Inflammatory macrophage treated with lipopolysaccharide for 1 hour (primary cell): Measurements from ENCODE around the gene TJAP1.
"Not testable (repeated sequence)": the region's sequence is repeated elsewhere in the genome, so short reads cannot be mapped to it uniquely, and the experiment has no call there.

Experiments
- DNase-seq, 2 donors: peaks; one replicate each; pipeline ENCODE4 v3.0.0-alpha.2; 2020 to 2022

The TJAP1 gene

DNA sequence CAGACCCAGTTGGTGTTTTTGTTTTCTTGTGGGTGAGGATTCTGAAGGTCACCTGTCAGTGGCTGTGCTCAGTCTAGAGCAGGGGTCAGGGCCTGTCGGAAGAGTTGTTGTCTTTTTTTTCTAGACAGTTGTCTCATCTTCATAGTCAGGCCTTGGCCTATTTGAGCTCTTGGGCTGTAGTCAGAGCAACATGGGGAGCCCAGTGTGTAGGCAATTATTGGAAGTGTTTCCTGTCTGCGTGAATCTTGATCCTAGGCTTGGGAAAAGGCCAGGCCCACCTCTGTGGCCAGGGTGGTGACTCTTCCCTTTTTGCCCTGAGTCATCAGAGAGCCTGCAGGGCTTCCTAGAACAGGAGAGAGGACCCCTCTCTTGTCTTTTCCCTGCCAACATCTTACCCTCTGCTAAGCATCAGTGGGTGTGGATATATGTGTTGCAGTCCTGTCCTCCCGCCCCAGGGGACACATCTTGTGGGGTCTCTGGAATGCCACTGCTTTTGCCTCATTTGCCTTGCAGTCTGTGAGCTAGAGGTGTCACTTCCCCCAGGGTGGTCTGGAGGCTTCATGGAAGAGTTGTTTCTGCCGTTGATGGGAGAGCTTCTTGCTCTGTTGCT is 11.4 kb downstream of the TJAP1 start:
- no peak for DNase-seq

DNA sequence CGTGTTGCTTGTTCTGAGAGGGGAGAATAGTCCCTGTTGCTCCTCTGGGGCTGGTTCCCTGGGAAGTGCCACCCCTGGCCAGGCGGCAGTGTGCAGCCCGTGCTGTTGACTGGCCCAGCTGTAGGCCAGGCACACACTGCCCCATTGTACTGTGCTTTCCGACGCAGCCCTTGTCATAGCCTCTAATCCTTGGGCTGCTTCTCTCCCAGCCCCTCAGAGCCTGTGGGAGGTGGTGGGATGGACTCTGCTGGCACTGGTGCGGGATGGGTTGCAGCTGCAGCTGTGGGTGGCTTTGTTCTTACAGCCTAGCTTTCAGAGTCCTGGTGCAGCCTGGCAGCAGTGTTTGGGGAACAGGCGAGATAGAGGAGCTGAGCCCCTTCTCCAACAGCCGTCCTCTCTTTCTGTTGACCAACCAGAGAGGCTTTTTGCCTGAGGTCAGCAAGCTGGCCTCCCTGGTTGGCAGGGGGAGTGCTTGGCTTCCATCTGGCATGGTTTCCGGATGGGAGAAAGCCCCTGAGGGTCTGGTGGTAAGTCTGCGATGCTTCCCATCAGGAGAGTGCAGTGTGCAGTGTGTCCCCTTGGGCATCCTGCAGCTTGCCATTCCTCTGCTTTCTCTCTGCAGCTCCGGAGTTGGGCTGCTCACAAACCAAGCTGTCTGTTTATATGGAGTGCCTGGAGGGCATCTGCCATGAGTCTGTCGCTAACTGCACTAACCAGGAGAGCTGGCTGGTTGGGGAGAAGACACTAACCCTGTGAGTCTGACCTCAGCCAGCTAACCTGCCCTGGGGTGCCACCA is 12.1 kb downstream of the TJAP1 start:
- no peak for DNase-seq

DNA sequence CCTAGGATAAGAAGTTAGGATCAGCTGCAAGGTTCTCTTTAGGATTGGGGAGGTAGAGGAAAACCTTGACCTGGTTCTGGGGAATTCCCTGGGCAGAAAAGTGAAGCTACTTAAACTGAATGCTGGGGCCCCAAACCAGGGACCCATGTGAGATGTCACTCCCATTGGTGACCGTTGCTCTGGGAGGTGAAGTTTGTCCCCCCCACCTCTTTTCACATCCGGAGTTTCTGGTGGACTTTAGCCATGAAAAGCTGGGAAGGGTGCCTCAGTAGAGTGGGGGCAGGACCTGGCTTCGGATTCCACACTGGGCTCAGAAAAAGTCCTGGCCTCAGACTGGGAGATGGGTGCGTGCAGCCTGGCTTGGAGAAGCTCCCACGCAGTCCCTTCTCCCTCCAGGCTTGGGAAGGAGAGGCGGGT is 13.2 kb downstream of the TJAP1 start:
- DNase-seq: no peak

DNA sequence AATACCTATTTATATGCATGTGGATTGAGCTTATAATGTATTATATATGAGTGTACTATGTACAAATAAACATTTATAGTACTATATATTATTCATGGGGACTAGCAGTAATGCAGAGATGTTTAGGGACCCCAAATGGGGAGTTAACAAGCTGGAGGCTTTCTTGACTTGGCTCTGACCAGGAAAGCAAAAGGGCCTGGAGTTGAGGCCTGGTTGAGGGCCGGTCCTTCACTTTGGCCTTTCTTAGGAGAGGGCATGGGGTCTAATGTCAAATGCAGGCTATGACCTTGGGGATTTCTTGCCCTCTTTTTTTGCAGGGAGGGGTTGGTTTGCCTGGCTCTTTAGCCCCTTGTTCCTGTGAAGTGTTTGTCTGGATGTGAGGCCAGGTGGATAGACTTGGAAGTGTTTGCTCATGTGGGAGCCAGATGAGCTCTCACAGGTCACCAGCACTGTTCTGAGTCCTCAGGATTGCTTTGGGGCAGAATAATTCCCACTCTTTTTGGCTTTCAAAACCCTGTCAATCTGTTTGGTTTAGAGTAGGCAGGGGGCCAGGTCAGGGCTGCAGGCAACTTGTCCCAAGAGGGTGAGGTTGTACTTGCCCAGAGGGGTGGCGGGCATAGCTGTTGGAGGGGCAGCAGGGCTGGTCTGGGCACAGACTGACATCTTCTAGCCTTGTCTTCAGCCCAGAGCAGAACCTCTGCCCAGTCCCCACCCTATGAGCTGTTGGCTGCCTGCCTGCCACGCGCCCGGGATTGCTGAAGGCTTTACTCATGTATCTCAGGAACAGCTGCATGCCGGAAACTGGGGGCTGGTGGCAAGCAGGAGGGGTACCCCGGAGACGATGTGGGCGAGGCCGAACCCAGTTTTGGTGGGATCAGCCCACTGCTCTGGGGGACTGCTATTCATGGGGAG is 14.6 kb downstream of the TJAP1 start:
- DNase-seq: no peak

DNA sequence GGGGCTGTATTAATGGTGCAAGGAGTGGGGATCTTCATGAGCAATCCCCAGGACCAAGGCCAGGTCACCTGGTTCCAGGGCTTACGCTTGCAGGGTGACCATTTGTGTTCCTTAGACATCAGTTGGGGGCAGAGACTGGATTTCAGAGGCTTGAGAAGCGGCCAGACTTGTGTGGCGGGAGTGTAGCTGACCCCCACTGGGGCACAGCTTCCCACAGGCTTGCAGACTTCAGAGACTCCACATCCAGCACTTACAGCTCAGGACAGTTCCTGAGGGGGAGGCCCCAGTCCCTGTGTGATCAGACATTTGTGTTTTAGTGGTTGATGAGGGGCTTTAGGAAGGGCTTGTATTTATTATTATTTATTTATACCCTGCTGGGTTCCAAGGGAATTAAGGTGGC is 15.3 kb downstream of the TJAP1 start:
- no peak for DNase-seq

DNA sequence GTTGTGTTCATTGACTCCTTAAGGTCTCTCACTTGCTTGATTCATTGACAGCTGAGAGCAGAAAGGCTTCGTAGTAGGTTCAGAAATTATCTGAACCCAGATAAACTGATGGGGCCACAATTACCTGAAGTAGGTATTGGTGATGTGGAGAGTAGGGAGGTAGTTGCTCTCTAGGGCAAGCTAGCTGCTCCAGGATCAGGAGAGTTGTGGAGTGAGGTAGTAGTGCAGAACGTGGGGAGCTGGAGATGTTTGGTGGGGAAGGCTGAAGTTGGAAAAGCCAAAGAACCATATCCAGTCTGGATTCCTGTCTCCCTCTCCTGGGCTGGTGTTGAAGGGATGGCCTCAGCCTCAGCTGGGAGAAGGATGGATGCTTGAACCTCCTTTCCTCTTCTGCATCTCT is 15.9 kb downstream of the TJAP1 start:
- no peak for DNase-seq

DNA sequence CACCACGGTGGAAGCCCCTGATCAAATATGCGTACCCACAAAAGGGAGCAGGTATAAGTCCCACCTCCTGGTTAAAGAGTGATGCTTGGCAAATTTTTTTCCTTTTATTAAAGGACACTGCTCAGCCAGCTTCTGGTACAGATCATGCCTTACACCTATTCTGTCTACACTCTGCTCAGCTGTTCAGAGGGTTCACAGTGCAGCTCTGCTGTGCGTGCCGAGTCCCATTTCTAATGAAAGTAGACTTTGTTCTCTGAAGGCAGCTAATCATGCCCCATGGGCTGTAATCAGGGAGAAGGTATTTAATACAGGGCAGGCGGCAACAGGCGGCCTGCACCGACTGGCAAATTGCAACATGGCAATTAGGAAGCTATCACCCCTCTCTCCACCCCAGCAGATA is 16.5 kb downstream of the TJAP1 start:
- DNase-seq: no peak

DNA sequence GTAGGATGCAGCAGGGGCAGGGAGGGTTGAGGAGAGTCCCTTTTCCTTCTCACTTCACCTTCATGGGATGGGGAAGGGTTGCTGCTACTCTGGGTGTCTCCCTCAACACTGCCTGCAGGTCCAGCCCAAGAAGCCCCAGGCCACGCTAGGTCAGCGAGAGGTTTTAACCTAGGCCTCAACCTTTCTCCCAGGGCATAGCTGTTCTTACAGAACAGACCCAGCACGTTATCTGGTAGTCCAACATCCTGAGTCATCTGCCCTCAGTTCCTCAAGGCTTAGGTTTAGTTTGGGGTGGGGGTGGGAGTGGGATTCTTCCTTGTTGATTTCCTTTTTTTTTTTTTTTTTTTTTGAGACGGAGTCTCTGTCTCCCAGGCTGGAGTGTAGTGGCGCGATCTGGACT is 17.0 kb downstream of the TJAP1 start:
- DNase-seq: no peak

DNA sequence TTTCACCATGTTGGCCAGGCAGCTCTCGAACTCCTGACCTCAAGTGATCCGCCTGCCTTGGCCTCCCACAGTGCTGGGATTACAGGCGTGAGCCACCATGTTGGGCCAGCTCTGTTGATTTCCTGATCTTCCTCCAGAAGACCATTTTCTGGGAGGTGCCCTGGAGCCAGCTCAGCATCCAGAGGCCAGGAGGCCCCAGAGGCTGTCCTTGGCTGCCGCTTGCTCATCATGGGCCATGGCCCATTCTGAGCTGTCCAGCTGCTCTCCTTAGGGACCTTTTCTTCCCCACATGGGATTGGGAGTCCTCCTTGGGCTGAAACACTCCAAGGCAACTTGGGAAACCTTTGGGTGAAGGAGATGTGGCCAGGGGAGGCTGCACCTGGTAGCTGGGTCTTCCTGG is 17.4 kb downstream of the TJAP1 start:
- DNase-seq: no peak

DNA sequence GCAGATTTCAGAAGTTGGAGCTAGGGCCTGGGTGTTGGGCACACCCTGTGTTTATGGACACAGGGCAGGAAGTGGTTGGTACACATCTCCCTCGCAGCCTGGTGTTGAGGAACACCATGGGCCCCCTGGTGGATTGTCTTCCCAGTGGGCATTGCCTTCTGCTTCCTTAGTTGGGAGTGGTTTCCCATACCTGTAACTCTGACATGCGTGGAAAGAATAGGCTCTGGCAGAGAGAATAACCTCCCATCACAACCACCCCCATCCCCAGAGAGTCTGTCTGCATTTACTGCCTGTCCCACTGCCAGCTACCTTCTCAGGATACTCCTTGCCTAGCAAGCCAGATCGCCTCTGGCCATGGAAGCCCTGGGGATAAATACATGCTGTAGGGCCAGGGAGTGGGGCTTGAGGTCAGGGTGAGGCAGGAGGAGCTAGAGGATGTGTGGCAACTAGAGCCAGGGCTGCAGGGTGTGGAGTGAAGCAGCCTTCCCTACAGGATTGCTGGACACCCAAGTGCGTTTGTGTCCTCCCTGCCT is 18.1 kb downstream of the TJAP1 start:
- DNase-seq: no peak

DNA sequence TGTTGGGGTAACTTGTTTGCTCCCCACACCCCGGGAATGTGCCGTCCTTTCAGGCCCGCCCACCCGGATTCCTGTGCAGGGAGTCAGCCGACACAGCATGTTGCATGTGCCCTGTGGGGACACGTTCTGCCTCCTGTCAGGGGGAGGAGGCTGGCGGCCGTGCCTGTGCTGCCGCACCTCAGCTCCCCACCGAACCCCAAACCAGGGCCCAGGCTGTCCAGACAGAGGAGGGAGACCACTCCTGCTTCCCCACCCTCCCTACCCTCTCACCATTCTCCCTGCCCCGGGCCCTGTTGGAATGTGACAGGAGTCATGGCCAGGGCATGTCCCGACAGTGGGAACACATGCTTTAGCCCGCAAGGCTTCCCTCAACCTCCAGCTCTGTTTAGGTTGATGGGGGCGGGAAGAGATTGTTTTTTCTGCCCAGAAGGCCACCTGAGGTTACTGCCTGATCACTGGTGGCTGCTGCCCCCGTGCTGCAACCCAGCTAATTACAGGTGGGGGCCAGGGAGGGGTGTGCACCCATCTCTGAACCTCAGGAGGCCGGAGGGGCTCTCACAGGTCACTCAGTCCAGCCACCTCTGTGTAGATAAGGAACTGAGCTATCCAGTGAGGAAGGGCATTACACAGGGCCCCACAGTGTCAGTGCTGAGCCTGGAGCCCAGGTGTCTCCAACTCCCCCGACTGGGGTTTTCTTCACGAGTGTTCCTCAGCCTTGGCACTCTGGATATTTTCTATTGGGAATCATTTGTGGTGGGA is 19.2 kb downstream of the TJAP1 start:
- DNase-seq: no peak

DNA sequence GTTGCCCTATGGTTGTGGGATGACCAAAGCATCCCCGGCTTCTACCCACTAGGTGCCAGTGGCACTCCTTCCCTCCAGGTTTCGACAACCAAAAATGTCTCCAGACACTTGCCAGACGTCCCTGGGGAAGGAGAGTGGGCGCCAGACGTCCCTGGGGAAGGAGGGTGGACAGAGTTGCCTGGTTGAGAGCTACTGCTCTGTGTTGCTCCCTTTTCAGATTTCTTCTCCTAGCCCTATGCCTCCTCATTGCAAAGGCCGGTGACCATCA is 19.7 kb downstream of the TJAP1 start:
- no peak for DNase-seq

DNA sequence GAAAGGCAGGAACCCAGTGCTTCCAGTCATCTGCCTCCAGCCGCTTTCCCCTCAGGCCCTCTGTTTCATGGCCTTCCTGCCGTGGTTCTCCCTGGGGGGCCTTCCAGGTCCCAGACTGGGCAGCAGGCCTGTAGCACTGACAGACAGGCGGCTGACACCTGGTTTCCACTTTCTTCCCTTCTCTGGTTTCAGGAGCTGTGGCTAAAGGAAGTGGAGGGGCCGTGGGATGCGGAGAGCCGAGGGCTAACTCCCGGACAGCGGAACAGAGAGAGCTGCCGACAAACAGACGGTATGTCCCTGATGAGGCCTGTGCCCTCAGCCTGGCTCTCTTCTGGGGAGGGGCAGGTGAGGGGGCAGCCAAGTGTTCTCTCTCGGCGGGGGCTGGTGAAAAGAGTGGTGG is 20.3 kb downstream of the TJAP1 start:
- DNase-seq: no peak

DNA sequence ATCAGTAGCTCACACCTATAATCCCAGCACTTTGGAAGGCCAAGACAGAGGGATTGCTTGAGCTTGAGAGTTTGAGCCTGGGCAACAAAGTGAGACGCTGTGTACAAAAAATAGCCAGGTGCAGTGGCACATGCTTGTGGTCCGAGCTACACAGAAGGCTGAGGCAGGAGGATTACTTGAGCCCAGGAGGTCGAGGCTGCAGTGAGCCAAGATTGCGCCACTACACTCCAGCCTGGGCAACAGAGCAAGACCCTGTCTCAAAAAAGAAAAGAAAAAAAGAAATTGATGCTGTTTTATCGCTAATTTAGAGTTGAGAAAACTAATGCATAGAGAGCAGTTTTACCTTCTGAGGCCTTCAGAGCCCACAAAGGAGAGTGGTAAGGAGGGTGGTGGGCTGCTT is 20.9 kb downstream of the TJAP1 start:
- DNase-seq: not testable (repeated sequence)

DNA sequence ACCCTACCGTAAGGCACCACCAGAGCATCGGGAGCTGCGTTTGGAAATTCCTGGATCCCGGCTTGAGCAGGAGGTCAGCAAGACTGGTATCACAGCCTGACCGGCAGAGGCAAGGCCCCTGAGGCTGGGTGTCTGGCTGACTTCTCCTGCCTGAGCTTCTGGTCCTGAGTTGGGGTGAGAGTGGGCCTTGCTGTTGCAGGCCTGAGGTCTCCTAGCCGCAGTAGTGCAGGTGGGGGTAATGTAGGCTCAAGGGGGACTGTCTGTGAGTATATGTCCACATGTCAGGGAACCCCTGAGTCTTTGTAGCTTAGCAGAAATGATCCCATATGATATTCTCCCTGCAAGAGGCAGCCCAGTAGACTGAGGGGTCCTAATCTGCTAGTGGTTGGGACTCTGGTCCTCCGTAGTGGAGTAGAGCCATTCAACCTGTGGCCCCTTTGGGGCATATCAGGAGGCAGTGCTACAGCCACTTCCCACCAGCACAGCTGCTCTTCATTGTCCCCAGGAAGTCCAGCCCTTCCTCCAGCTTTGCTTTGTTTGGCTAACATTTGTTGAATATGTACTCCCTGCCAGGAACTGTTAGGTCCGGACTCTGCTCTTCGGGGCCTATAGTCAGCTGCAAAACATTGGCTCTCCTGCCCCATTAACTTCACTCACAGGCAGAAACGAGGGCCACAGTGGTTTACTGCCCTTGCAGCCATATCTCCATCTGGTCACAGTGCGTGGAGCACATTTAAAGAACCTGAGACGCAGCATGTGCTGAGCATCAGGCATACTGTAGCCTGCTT is 21.9 kb downstream of the TJAP1 start:
- no peak for DNase-seq

DNA sequence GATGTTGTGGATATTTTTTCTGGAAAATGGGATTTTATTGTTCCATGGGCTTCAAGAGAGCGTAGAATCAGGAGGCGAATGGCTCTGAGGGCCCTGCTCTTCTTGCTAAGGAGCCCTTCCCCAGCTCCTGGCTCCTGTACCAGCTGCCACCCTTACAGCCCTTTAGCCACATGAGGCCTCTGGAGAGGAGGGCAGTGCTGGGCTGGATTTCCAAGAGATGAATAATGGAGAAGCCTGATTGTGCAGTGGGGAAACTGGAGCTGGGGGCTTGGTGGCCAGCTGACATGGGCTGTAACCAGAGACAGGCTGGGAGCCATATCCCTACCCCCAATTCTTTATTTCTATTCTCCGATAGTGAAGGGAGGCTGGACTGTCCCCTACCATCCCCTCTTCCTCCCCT is 23.6 kb downstream of the TJAP1 start:
- no peak for DNase-seq

DNA sequence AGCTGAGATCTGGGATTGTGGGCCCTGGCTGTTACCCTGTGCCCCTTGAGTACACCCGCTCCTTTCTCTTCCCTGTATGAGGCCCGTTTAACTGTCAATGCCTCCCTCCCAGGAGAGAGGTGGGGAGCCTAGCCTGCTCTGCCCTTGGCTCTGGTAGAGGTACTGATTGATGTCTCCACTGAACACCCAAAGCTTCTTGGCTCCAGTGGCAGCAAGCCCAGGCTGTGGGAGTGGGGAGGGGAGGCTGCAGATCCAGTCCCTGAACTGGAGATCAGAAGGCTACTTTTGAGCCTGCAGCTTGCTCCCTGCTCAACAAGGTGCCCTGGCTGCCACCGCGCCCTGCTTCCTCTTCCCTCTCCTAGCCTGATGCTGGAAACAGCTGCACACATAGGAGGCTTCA is 25.3 kb downstream of the TJAP1 start:
- DNase-seq: no peak

DNA sequence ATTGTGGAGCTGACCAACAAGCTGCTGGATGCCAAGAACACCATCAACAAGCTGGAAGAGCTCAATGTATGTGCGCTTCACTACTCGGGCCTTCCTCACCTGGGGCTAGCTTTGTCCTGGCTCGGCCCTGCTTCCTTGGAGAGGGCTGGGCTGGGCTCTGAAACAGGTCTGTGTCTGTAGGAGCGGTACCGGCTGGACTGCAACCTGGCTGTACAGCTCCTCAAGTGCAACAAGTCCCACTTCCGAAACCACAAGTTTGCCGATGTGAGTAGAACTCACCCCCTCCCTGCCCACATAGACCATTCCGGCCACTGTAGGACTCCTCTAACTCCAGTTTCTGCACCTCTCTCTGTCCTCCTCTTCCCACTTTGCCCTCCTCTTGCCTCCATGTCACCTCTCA is 26.1 kb downstream of the TJAP1 start:
- no peak for DNase-seq

DNA sequence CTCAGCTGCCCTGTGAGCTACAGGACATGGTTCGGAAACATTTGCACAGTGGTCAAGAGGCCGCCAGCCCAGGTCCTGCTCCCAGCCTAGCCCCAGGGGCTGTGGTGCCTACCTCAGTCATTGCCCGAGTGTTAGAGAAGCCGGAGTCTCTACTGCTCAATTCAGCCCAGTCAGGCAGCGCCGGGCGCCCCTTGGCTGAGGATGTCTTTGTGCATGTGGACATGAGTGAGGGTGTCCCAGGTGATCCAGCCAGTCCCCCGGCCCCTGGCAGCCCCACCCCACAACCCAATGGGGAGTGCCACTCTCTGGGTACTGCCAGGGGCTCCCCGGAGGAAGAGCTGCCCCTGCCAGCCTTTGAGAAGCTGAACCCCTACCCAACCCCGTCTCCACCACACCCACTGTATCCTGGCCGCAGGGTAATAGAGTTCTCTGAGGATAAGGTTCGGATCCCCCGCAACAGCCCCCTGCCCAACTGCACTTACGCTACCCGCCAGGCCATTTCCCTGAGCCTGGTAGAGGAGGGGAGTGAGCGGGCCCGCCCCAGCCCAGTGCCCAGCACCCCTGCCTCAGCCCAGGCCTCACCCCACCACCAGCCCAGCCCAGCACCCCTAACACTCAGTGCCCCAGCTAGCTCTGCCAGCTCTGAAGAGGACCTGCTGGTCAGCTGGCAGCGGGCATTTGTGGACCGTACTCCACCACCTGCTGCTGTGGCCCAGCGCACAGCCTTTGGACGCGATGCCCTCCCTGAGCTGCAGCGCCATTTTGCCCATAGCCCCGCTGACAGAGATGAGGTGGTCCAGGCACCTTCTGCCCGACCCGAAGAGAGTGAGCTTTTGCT is 27.6 kb downstream of the TJAP1 start:
- DNase-seq: no peak

DNA sequence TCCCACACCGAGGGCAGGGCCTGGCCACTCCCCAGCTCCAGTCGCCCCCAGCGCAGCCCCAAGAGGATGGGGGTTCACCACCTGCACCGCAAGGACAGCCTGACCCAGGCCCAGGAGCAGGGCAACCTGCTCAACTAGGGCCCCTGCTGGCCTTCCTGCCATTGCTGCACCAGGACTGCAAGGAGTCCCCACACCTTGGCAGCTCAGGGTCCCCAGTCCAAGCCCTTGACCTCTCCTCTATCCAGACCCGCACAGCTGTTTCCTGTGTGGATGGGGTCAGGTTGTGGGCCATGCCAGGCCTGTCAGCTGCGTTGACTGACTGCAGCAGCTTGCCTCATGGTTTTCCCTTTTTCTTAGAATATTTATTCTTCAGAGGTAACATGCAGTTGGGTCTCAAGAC is 28.3 kb downstream of the TJAP1 start:
- no peak for DNase-seq

DNA sequence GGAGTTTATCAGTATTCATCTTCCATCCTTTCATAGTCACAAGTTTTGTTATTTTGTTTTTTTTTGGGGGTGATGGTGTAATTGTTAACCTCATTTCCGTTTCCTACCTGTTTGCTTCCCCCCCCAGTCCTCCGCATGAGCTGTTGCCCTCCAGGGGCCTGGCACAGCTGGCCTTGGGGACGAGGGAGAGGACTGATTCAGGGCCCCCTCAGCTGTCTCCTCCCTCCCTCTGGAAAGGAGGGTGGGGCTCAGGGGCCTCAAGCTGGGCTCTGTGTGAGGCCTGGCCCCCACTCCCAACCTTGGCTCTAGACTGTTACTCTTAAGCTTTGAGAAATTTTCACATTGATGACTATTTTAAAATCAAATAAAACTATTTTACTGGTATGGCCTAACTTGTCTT is 28.8 kb downstream of the TJAP1 start:
- no peak for DNase-seq
